Endothelial cell of hepatic sinusoid (primary cell): ENCODE measurements around the gene DELE1.
"Not testable (repeated sequence)": the region's sequence is repeated elsewhere in the genome, so short reads cannot be mapped to it uniquely, and the experiment has no call there.

Experiments used
- in situ Hi-C: cut with HindIII; loops from 2 replicates; pipeline ENCODE4 v1.10.0; 2017; ENCODE audit warnings: low sequenced_read_pairs

The DELE1 gene

GRCh38 chr5:141920771-141921170 is 2.9 kb upstream of the DELE1 start:
- in situ Hi-C loops, result no loop called here

- in situ Hi-C loops, result not testable (repeated sequence)
Measured at GRCh38 chr5:141922827-141923447, 734 bp upstream of the DELE1 start.

GRCh38 chr5:141926434-141926833 is 2.8 kb downstream of the DELE1 start:
- in situ Hi-C loops, result no loop called here

GRCh38 chr5:141928051-141928450 is 4.4 kb downstream of the DELE1 start:
- in situ Hi-C loops, result no loop called here

- in situ Hi-C loops, result no loop called here
Measured at GRCh38 chr5:141929398-141930058, 5.9 kb downstream of the DELE1 start.

GRCh38 chr5:141931694-141932093 is 8.0 kb downstream of the DELE1 start:
- in situ Hi-C loops, result no loop called here

GRCh38 chr5:141933151-141933550 is 9.5 kb downstream of the DELE1 start:
- in situ Hi-C loops, result no loop called here

GRCh38 chr5:141934099-141934844 is 10.6 kb downstream of the DELE1 start:
- in situ Hi-C loops, result no loop called here

- in situ Hi-C loops, result no loop called here
Measured at GRCh38 chr5:141935538-141935937, 11.9 kb downstream of the DELE1 start.

- in situ Hi-C loops, result no loop called here
Measured at GRCh38 chr5:141940695-141941271, 17.1 kb downstream of the DELE1 start.

GRCh38 chr5:141941307-141941706 is 17.6 kb downstream of the DELE1 start:
- in situ Hi-C loops, result no loop called here

GRCh38 chr5:141941779-141942178 is 18.1 kb downstream of the DELE1 start:
- in situ Hi-C loops, result no loop called here

GRCh38 chr5:141942185-141942857 is 18.6 kb downstream of the DELE1 start:
- in situ Hi-C loops, result no loop called here

- in situ Hi-C loops, result no loop called here
Measured at GRCh38 chr5:141944076-141944475, 20.4 kb downstream of the DELE1 start.

GRCh38 chr5:141945511-141946051 is 21.9 kb downstream of the DELE1 start:
- in situ Hi-C loops, result no loop called here

GRCh38 chr5:141947316-141947715 is 23.6 kb downstream of the DELE1 start:
- in situ Hi-C loops, result no loop called here

- in situ Hi-C loops, result no loop called here
Measured at GRCh38 chr5:141948812-141949211, 25.1 kb downstream of the DELE1 start.

GRCh38 chr5:141949511-141949910 is 25.8 kb downstream of the DELE1 start:
- in situ Hi-C loops, result no loop called here

- in situ Hi-C loops, result no loop called here
Measured at GRCh38 chr5:141950207-141951005, 26.7 kb downstream of the DELE1 start.

GRCh38 chr5:141951332-141951781 is 27.7 kb downstream of the DELE1 start:
- in situ Hi-C loops, result no loop called here
